Smooth muscle cell (in vitro differentiated cells): Measurements from ENCODE around the gene EIF4E2. TPM values are rescaled to one million over a fixed set of nuclear protein-coding genes. Genes with fewer than 3 reads are reported as not detected.

Source experiments
- DNase-seq: peaks from one replicate; lab custom pipeline; 2025; ENCODE audit not compliant: unreplicated experiment; lab: John Stamatoyannopoulos, UW
- H2AFZ ChIP-seq: fragments of 200-600 bp; sonication (generic); 2 replicates; pipeline ENCODE4 v1.6.0; 2016; ENCODE audit warnings: antibody characterized with exemption, low read depth, mild to moderate bottlenecking
- H3F3A ChIP-seq: fragments of 200-600 bp; sonication (generic); 2 replicates; pipeline ENCODE4 v1.6.0; 2017; ENCODE audit warnings: antibody characterized with exemption, low read depth
- H3K27ac ChIP-seq: fragments of 200-600 bp; sonication (generic); 2 replicates; pipeline ENCODE4 v1.5.1; 2016; ENCODE audit warnings: low read depth, mild to moderate bottlenecking
- H3K27me3 ChIP-seq: fragments of 200-600 bp; sonication (generic); 2 replicates; pipeline ENCODE4 v1.6.1; 2016; ENCODE audit warnings: low read depth, mild to moderate bottlenecking
- H3K36me3 ChIP-seq: fragments of 200-600 bp; sonication (generic); 2 replicates; pipeline ENCODE4 v1.5.1; 2016; ENCODE audit warnings: low read depth
- H3K4me1 ChIP-seq: fragments of 200-600 bp; sonication (generic); 2 replicates; pipeline ENCODE4 v1.5.1; 2016; ENCODE audit warnings: low read depth
- H3K4me2 ChIP-seq: fragments of 200-600 bp; sonication (generic); 2 replicates; pipeline ENCODE4 v1.6.0; 2016; ENCODE audit warnings: mild to moderate bottlenecking
- H3K4me3 ChIP-seq: fragments of 200-600 bp; sonication (generic); 2 replicates; pipeline ENCODE4 v1.5.1; 2016; ENCODE audit warnings: mild to moderate bottlenecking
- H3K79me2 ChIP-seq: fragments of 200-600 bp; sonication (generic); 2 replicates; pipeline ENCODE4 v1.6.0; 2016; ENCODE audit warnings: low read depth, mild to moderate bottlenecking
- H3K9ac ChIP-seq: fragments of 200-600 bp; sonication (generic); 2 replicates; pipeline ENCODE4 v1.6.0; 2016; ENCODE audit warnings: low read depth
- H3K9me3 ChIP-seq: fragments of 200-600 bp; sonication (generic); replicated peaks from 2 replicates; pipeline ENCODE4 v1.5.1; 2016; ENCODE audit warnings: low read depth
- H4K20me1 ChIP-seq: fragments of 200-600 bp; sonication (generic); 2 replicates; pipeline ENCODE4 v1.6.0; 2016; ENCODE audit warnings: low read depth
- CTCF ChIP-seq: fragments of 200-600 bp; sonication (generic); IDR thresholded peaks from 2 replicates; pipeline ENCODE4 v1.5.1; 2017; ENCODE audit warnings: borderline replicate concordance, mild to moderate bottlenecking, antibody characterized with exemption; ENCODE audit not compliant: insufficient read depth, poor library complexity, severe bottlenecking
- WGBS: methylation state at CpG from one replicate; pipeline ENCODE4 v1.1.7; 2016; ENCODE audit warnings: low lambda C conversion rate; 5-methylcytosine and 5-hydroxymethylcytosine counted together
- polyA plus RNA-seq: library from polyadenylated mRNA; unstranded; fragments of >200 nt; fragmentation: Nextera tagmentation; extraction: Ambion mirVana; gene quantifications from 2 replicates; pipeline ENCODE4 v1.2.1, GENCODE V29; 2016
- total RNA-seq: library from RNA; depleted of rRNA; stranded (reverse); fragments of >200 nt; gene quantifications from 2 replicates; pipeline ENCODE4 v1.2.3, GENCODE V29; 2014

EIF4E2 gene
- total and polyA plus RNA-seq, 2 experiments from 2014 or later: 83.1 to 189 TPM

GRCh38 chr2:232511336-232511890 lies 39.1 kb upstream of the EIF4E2 start:
- H3K27ac ChIP-seq: no peak overlapping the region
- H3K36me3 ChIP-seq: no peaks in the 10 kb centered on the region
- DNase-seq: no peak
- peaks cover 19% of the 10 kb centered on the region for H3K27me3 ChIP-seq
- no peak overlapping the region for H3K4me2 ChIP-seq
- no peak for TF ChIP-seq CTCF
- H3K9ac ChIP-seq: no peak overlapping the region
- H3F3A ChIP-seq: no peaks in the 10 kb centered on the region
- H2AFZ ChIP-seq: no peak overlapping the region
- H3K4me3 ChIP-seq: no peak overlapping the region
- 91% methylated on average over 10 of the region's 11 CpGs for WGBS
- H3K4me1 ChIP-seq: no peaks in the 10 kb centered on the region
- no peaks in the 10 kb centered on the region for H3K79me2 ChIP-seq
- no peaks in the 10 kb centered on the region for H3K9me3 ChIP-seq
- no peaks in the 10 kb centered on the region for H4K20me1 ChIP-seq

- no peak for DNase-seq
- peaks cover 10% of the 10 kb centered on the region for H3K27me3 ChIP-seq
- H3K79me2 ChIP-seq: no peaks in the 10 kb centered on the region
- H3K27ac ChIP-seq: no peak overlapping the region
- no peak overlapping the region for H3K4me2 ChIP-seq
- no peak overlapping the region for H2AFZ ChIP-seq
- no peak for TF ChIP-seq CTCF
- no peak overlapping the region for H3K9ac ChIP-seq
- H4K20me1 ChIP-seq: no peaks in the 10 kb centered on the region
- no peak overlapping the region for H3K4me3 ChIP-seq
- H3K9me3 ChIP-seq: no peaks in the 10 kb centered on the region
- H3K4me1 ChIP-seq: no peaks in the 10 kb centered on the region
- H3K36me3 ChIP-seq: no peaks in the 10 kb centered on the region
- H3F3A ChIP-seq: no peaks in the 10 kb centered on the region
- 91% methylated on average over 10 of the region's 10 CpGs for WGBS
These were observed 37.9 kb upstream of the EIF4E2 start for GRCh38 chr2:232512602-232513001.

GRCh38 chr2:232513353-232513752 lies 37.1 kb upstream of the EIF4E2 start:
- H3K27ac ChIP-seq: no peak overlapping the region
- H3K4me2 ChIP-seq: no peak overlapping the region
- DNase-seq: no peak
- H4K20me1 ChIP-seq: no peaks in the 10 kb centered on the region
- no peaks in the 10 kb centered on the region for H3K36me3 ChIP-seq
- H3K4me1 ChIP-seq: no peaks in the 10 kb centered on the region
- TF ChIP-seq CTCF: no peak
- H3F3A ChIP-seq: no peaks in the 10 kb centered on the region
- peaks cover 15% of the 10 kb centered on the region for H3K27me3 ChIP-seq
- no peaks in the 10 kb centered on the region for H3K79me2 ChIP-seq
- no peak overlapping the region for H2AFZ ChIP-seq
- WGBS: 79% methylated on average over 5 of the region's 5 CpGs
- no peaks in the 10 kb centered on the region for H3K9me3 ChIP-seq
- no peak overlapping the region for H3K4me3 ChIP-seq
- H3K9ac ChIP-seq: no peak overlapping the region

GRCh38 chr2:232515639-232516038 lies 34.9 kb upstream of the EIF4E2 start:
- TF ChIP-seq CTCF: no peak
- no peak overlapping the region for H3K4me3 ChIP-seq
- H3K4me2 ChIP-seq: no peak overlapping the region
- no peaks in the 10 kb centered on the region for H4K20me1 ChIP-seq
- no peaks in the 10 kb centered on the region for H3K4me1 ChIP-seq
- no peaks in the 10 kb centered on the region for H3K79me2 ChIP-seq
- H3K27ac ChIP-seq: no peak overlapping the region
- no peak overlapping the region for H2AFZ ChIP-seq
- no peaks in the 10 kb centered on the region for H3K36me3 ChIP-seq
- no peaks in the 10 kb centered on the region for H3F3A ChIP-seq
- no peak for DNase-seq
- no peaks in the 10 kb centered on the region for H3K9me3 ChIP-seq
- 93% methylated on average over 7 of the region's 7 CpGs for WGBS
- H3K9ac ChIP-seq: no peak overlapping the region
- H3K27me3 ChIP-seq: peaks cover 22% of the 10 kb centered on the region
